NCI-H460 (cell line): ENCODE measurements around the gene PSMD1. TPM values are rescaled to one million over a fixed set of nuclear protein-coding genes. Genes with fewer than 3 reads are reported as not detected.
A peak's percentile ranks its signal among the peaks of the same experiment; 100 is the strongest.

Source experiments
- DNase-seq: peaks from one replicate; pipeline ENCODE4 v3.0.0-alpha.2; 2016; ENCODE audit warnings: low read depth; ENCODE audit errors: extremely low read depth
- small RNA-seq, 2 experiments: library from RNA; depleted of rRNA; stranded (forward); fragments of <200 nt; gene quantifications; one replicate each; pipeline ENCODE3, GENCODE V24; 2014
- total RNA-seq: library from RNA; depleted of rRNA; stranded (reverse); fragments of >200 nt; shearing (Covaris generic); gene quantifications from 2 replicates; pipeline ENCODE4 v1.2.3, GENCODE V29; 2014; rRNA removed

Gene PSMD1
- total RNA-seq, 1 experiment from 2014 or later, result 92.7 TPM

GRCh38 chr2:231198291-231199173 is 141.9 kb downstream of the PSMD1 start, which contains the start of gene ARMC9:
ARMC9 (plus strand) TSS chr2:231198631; CDS start chr2:231206239, 7,608 bp downstream.
- peak; percentile 47 for DNase-seq

DNA sequence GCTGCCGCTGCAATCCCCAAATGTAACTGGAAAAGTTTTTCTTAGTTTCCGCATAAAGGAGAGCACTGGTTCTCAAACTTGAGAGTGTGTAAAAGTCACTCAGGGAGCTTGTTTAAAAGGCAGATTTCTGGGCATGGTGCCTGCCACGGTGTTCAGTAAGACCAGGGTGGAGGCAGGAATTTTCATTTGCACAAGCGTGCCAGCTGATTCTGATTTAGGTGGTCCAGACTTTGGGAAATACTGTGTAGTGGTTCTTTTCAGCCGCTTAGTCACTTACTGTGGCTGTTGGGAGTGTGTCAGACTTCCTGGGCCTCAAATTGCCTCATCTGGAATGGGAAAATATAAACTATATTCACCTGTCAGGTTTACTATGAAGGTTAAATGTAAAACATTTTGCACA is 142.6 kb downstream of the PSMD1 start:
- no peak for DNase-seq

- no peak for DNase-seq
Observed at GRCh38 chr2:231200805-231201474, 144.3 kb downstream of the PSMD1 start.

GRCh38 chr2:231201475-231201814 is 144.8 kb downstream of the PSMD1 start:
- DNase-seq, result no peak

- no peak for DNase-seq
Observed at GRCh38 chr2:231203087-231203486, 146.4 kb downstream of the PSMD1 start.

DNA sequence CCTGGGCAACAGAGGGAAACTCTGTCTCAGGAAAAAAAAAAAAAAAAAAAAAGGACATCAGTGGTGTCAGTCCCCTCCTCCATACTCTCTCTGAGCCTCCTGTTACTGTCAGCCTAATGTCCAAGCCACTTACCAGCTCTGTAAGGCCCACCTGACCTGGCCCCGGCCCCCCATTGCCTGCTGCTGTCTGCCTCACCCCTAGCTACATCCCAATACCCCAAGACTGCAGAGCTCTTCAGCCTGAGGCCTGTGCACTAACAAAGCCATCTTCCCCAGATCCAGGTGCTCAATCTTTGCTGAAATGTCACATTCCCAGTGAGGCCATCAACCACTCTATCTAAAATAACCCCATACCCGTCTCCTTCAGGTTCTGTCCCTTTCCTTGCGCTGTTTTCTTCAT is 147.5 kb downstream of the PSMD1 start:
- DNase-seq, result no peak

- DNase-seq, result no peak
Observed at GRCh38 chr2:231204581-231204980, 147.9 kb downstream of the PSMD1 start.

- no peak for DNase-seq
Observed at GRCh38 chr2:231207734-231208133, 151.1 kb downstream of the PSMD1 start.

GRCh38 chr2:231210782-231211181 is 154.1 kb downstream of the PSMD1 start:
- DNase-seq, result no peak

GRCh38 chr2:231211486-231211885 is 154.8 kb downstream of the PSMD1 start:
- no peak for DNase-seq

- DNase-seq, result no peak
Observed at GRCh38 chr2:231212329-231212845, 155.7 kb downstream of the PSMD1 start.

DNA sequence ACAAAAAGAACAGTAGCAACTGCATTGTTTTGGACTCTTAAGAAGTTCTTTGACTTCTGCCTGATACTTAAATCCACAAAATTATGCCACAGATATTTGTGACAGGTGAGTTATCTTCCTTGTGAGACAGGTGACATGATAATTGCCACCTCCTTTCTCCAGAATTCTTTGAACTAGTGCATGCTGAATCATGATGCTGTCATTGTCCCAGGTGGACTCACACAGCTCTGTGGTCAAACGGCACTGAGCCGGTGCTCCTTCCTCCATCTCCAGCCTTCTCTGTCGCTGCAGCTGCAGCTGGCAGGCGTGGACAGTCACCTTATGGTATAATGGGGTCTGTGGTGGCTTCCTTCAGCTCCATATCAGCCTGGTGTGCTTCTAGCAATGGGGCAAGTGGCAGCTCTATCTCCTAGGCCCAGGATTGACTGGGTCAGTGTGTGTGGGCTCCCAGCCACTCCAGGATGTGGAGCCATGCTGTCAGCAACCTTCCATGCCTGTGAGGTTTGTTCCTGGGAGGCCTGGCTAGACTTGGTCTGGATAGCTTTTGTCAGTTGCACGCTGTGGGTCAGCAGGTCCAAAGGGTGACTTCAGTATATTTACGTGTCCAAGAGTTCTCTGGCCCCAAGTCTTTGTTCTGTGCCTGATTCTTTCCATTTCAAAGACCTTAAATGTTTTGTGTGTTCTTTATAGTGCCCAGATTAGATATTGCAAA is 157.4 kb downstream of the PSMD1 start:
- no peak for DNase-seq

GRCh38 chr2:231218366-231218765 is 161.7 kb downstream of the PSMD1 start:
- no peak for DNase-seq

DNA sequence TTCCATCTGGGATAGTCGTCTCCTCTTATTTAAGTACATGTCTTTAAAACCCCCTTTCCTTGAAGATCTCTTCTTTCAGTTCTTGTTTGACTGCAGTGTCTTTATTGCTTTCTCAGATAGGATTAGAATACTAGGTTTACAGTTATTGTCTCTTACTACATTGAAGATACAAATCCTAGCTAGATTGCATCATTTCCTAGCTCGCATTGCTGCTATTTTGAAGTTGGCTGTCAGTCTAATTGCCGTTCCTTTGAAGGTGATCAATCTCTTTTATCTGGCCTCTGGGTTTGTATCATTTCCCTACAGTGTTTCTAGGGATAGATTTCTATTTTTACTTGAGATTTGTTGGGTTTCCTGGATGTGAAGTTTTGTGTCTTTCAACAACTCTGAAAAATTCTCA is 162.6 kb downstream of the PSMD1 start:
- DNase-seq, result no peak

GRCh38 chr2:231221761-231222160 is 165.1 kb downstream of the PSMD1 start:
- no peak for DNase-seq

Small RNA genes within 50 kb of the gene (small RNA-seq; reads per million reads assigned to genes)
- gene RNU1-93P, result 0 reads per million in 2 experiments

Other genes starting within 250 kb of the PSMD1 start
- 36.2 and 38.1 TPM in 2 replicates for gene ITM2C, start 191.9 kb upstream of the PSMD1 start, total RNA-seq
- gene GPR55, start 131.6 kb upstream of the PSMD1 start, total RNA-seq, result 0.07 TPM in 1 of 2 replicates, not detected in the other
- gene SPATA3, start 60.7 kb upstream of the PSMD1 start, total RNA-seq, result not detected in 2 replicates
- gene C2orf72, start 19.3 kb upstream of the PSMD1 start, total RNA-seq, result 1.1 and 2.0 TPM in 2 replicates
- not detected in 2 replicates for gene HTR2B, start 68.2 kb downstream of the PSMD1 start, total RNA-seq
- 8.9 TPM in 2 replicates for gene ARMC9, start 141.8 kb downstream of the PSMD1 start, total RNA-seq